Lung (tissue), 12 donors: ENCODE measurements around the gene STARD8. TPM values are rescaled to one million over a fixed set of nuclear protein-coding genes. Genes with fewer than 3 reads are reported as not detected.

Source experiments
- ATAC-seq: fragments of 200-7000 bp; cut with Tn5 transposase; one replicate; pipeline ENCODE4 v1.9.1; 2020; ENCODE audit warnings: moderate number of reproducible peaks; ENCODE audit not compliant: insufficient read depth, low FRiP score
- DNase-seq, 3 donors: peaks; one replicate each; pipeline ENCODE4 v3.0.0-alpha.2; 2013 to 2017
- H3K27ac ChIP-seq, 2 donors: one replicate each; pipeline ENCODE4 v1.5.1; 2013; ENCODE audit warnings: mild to moderate bottlenecking in 2 of 2, moderate library complexity in 2 of 2, control low read depth in 1 of 2, inconsistent platforms in 1 of 2, low read depth in 1 of 2, low read length in 1 of 2
- H3K27me3 ChIP-seq, 3 donors: one replicate each; pipeline ENCODE4 v1.5.1; 2013; ENCODE audit warnings: low read length in 2 of 3; ENCODE audit not compliant: control insufficient read depth in 3 of 3, insufficient read depth in 3 of 3
- H3K36me3 ChIP-seq, 4 donors: one replicate each; pipeline ENCODE4 v1.5.1; 2013; ENCODE audit warnings: low read length in 4 of 4, mild to moderate bottlenecking in 1 of 4, moderate library complexity in 1 of 4; ENCODE audit not compliant: control insufficient read depth in 4 of 4, insufficient read depth in 4 of 4
- H3K4me1 ChIP-seq, 5 donors: one replicate each; pipeline ENCODE4 v1.5.1; 2013; ENCODE audit warnings: low read length in 5 of 5, mild to moderate bottlenecking in 2 of 5, moderate library complexity in 1 of 5; ENCODE audit not compliant: control insufficient read depth in 5 of 5, insufficient read depth in 5 of 5
- H3K4me3 ChIP-seq: one replicate; pipeline ENCODE4 v1.5.1; 2013; ENCODE audit warnings: mild to moderate bottlenecking, control low read depth, moderate library complexity
- H3K9ac ChIP-seq, 2 donors: one replicate each; pipeline ENCODE4 v1.5.1; 2013; ENCODE audit warnings: low read length in 2 of 2, control low read depth in 1 of 2; ENCODE audit not compliant: insufficient read depth in 1 of 2
- H3K9me3 ChIP-seq, 4 donors: one replicate each; pipeline ENCODE4 v1.5.1; 2013; ENCODE audit warnings: low read length in 3 of 4, mild to moderate bottlenecking in 1 of 4, moderate library complexity in 1 of 4; ENCODE audit not compliant: control insufficient read depth in 4 of 4, insufficient read depth in 3 of 4
- CTCF ChIP-seq: IDR thresholded peaks from 2 replicates; pipeline ENCODE4 v1.5.1; 2012; ENCODE audit warnings: mild to moderate bottlenecking; ENCODE audit errors: control extremely low read depth, extremely low read depth
- WGBS, 2 donors: extraction: QIAGEN DNeasy Blood & Tissue Kit; methylation state at CpG; one replicate each; pipeline ENCODE4 v1.1.7; 2013; 5-methylcytosine and 5-hydroxymethylcytosine counted together
- polyA plus RNA-seq, 2 donors: library from polyadenylated mRNA; stranded (reverse); fragments of 200-250 nt; gene quantifications; one replicate each; pipeline ENCODE4 v1.2.1, GENCODE V29; 2013
- total RNA-seq, 2 donors: library from RNA; depleted of rRNA in 1 of 2; stranded (reverse); fragments of >200 nt in 1 of 2; gene quantifications; one replicate each; pipeline ENCODE4 v1.2.1, GENCODE V29; 2014 to 2021
- donor health status: control.
- donor health status: control.
- donor health status: Bipolar disorder and iron deficiency.
- donor health status: healthy.
- donor health status: DM: yes; HTN: yes; CAD: no.

The STARD8 gene
- total and polyA plus RNA-seq, 4 donors = 5.7 to 20.2 (median 18.5) TPM

DNA sequence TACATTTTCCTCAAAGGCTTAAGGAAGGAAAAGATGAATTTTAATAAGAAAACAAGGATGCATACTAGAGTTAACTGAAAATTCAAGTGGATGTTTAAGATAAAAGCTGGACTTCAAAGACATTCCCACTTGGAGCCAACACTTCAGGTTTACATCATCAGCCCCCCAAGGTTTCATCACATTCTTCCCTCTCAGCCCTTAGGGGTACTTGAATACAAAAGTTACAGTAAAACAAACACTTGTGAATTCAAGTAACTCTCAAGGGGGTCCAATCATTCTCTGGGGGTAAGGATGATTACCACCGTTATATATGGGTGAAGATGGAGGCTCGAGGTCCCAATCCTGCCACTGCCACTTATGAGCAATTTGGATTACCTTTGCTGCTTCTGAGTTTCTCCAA lies 36.1 kb downstream of the STARD8 start:
- no peak for TF ChIP-seq CTCF
- peak in 1 of 3 donors; percentile 28 for DNase-seq
- peak overlapping the region in 1 of 2 donors; percentile 40 for H3K27ac ChIP-seq
- no peak for ATAC-seq
- H3K9ac ChIP-seq = no peak overlapping the region
- WGBS, 2 donors = 66 to 88% methylated on average over 2 of the region's 2 CpGs
- H3K4me1 ChIP-seq = peaks cover 2 to 25% (median 10%) of the 10 kb centered on the region in 5 donors
- no peak overlapping the region for H3K4me3 ChIP-seq
- no peaks in the 10 kb centered on the region for H3K36me3 ChIP-seq
- peaks cover 0 to 6% (median 0%) of the 10 kb centered on the region in 3 donors for H3K27me3 ChIP-seq
- H3K9me3 ChIP-seq = peaks cover 0 to 2% (median 0%) of the 10 kb centered on the region in 4 donors

GRCh38 chrX:68684291-68684918 lies 36.9 kb downstream of the STARD8 start:
- Histone ChIP-seq H3K4me1 (peaks cover 2 to 25% (median 10%) of the 10 kb centered on the region in 5 donors), H3K4me3 (no peak overlapping the region), H3K27ac (peak overlapping the region; percentile 33 to 79), H3K36me3 (no peaks in the 10 kb centered on the region), H3K27me3 (peaks cover 0 to 4% (median 0%) of the 10 kb centered on the region in 3 donors), H3K9me3 (peaks cover 0 to 2% (median 0%) of the 10 kb centered on the region in 4 donors), H3K9ac (no peak overlapping the region)
- WGBS, 2 donors = 4 to 28% methylated on average over 7 to 15 of the region's 15 CpGs
- peak; percentile 53 for ATAC-seq
- DNase-seq = peak; percentile 54 to 76 (median 59)
- TF ChIP-seq CTCF = no peak

GRCh38 chrX:68684919-68685304 lies 37.4 kb downstream of the STARD8 start:
- Histone ChIP-seq H3K27me3 (peaks cover 0 to 4% (median 0%) of the 10 kb centered on the region in 3 donors), H3K9ac (no peak overlapping the region), H3K9me3 (peaks cover 0 to 2% (median 0%) of the 10 kb centered on the region in 4 donors), H3K27ac (peak overlapping the region in 1 of 2 donors; percentile 79), H3K4me3 (no peak overlapping the region), H3K36me3 (no peaks in the 10 kb centered on the region), H3K4me1 (peaks cover 2 to 25% (median 10%) of the 10 kb centered on the region in 5 donors)
- WGBS, 2 donors = 66 to 94% methylated on average over 2 of the region's 2 CpGs
- DNase-seq = no peak
- TF ChIP-seq CTCF = no peak
- no peak for ATAC-seq

GRCh38 chrX:68685685-68686084 lies 38.2 kb downstream of the STARD8 start:
- Histone ChIP-seq H3K9me3 (peaks cover 0 to 2% (median 0%) of the 10 kb centered on the region in 4 donors), H3K36me3 (no peaks in the 10 kb centered on the region), H3K9ac (no peak overlapping the region), H3K4me3 (no peak overlapping the region), H3K4me1 (peaks cover 2 to 25% (median 6%) of the 10 kb centered on the region in 5 donors), H3K27ac (peak overlapping the region; percentile 43 to 45), H3K27me3 (peaks cover 0 to 4% (median 0%) of the 10 kb centered on the region in 3 donors)
- 37 to 53% methylated on average over 5 of the region's 5 CpGs for WGBS, 2 donors
- peak; percentile 63 for ATAC-seq
- no peak for TF ChIP-seq CTCF
- peak; percentile 83 to 91 (median 85) for DNase-seq
